ENCODE data around the gene PIP4K2B. TPM values are rescaled to one million over a fixed set of nuclear protein-coding genes. Genes with fewer than 3 reads are reported as not detected.
A peak's percentile ranks its signal among the peaks of the same experiment; 100 is the strongest.

PIP4K2B gene
- total RNA-seq, 2 experiments from 2014 or later, result 33.0 to 38.6 TPM

DNA sequence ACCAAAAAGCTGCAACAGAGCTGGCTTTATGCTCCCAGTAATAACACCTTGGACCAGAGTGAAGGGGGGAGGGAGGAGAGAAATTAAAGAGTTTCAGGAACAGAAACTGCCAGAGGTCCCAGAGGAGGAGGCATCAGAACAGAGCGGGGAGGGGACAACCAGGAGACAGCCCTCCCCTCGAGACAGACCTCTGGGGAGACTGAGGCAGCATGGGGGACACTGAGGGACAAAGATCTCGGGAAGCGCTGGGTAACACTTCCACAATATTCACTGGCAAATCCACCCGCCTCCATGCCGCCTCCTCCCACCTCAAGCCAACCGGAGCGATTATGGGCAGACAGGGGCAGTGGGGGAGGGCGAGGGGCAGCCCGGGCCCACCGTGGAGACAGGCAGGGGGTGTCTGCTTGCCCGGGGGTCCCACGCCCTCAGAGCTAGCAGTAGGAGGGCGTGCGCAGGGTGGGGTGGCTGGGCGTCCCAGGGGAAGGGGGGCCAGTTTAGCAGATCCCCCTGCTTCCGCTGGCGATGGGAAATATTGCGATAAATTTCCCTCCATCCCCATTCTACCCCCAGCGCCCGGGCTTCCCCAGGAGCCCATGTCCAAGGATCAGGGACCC lies 52.4 kb downstream of the PIP4K2B start:
- TF ChIP-seq, protein P1, sequence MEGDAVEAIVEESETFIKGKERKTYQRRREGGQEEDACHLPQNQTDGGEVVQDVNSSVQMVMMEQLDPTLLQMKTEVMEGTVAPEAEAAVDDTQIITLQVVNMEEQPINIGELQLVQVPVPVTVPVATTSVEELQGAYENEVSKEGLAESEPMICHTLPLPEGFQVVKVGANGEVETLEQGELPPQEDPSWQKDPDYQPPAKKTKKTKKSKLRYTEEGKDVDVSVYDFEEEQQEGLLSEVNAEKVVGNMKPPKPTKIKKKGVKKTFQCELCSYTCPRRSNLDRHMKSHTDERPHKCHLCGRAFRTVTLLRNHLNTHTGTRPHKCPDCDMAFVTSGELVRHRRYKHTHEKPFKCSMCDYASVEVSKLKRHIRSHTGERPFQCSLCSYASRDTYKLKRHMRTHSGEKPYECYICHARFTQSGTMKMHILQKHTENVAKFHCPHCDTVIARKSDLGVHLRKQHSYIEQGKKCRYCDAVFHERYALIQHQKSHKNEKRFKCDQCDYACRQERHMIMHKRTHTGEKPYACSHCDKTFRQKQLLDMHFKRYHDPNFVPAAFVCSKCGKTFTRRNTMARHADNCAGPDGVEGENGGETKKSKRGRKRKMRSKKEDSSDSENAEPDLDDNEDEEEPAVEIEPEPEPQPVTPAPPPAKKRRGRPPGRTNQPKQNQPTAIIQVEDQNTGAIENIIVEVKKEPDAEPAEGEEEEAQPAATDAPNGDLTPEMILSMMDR (conservative IDR thresholded peaks at IDR 0.05; ENCODE audit: low read length), result no peak
- no peak for TF ChIP-seq EZH2phosphoT487 (IDR thresholded peaks at IDR 0.05; ENCODE audit: borderline replicate concordance, low read depth, low read length)
- no peaks in the 10 kb centered on the region for H3K9me2 ChIP-seq (ENCODE audit: insufficient read depth, low read length)
- POLR2A ChIA-PET, result interaction anchor here (0.7 kb wide), 1 partner anchor 164 kb away, joined by 3 read pairs; no protein-coding TSS in a partner anchor
- no peaks in the 10 kb centered on the region for H3K9me3 ChIP-seq (ENCODE audit: low read length)
- peaks cover 71% of the 10 kb centered on the region for H3K4me1 ChIP-seq (ENCODE audit: insufficient read depth, low read length, poor library complexity, severe bottlenecking)
- CTCF ChIA-PET (ENCODE audit: unreplicated experiment), result no interaction called here
- peak overlapping the region; percentile 84 for H3K27ac ChIP-seq (ENCODE audit: low read depth, low read length, poor library complexity, severe bottlenecking)
- H3K79me2 ChIP-seq (ENCODE audit: insufficient read depth, low read depth, low read length), result peaks cover 54% of the 10 kb centered on the region
- DNase-seq (ENCODE audit: low spot score), result peak; percentile 64
- BruUV-seq (replicated peaks), result no TSS peak
- H3K4me2 ChIP-seq (ENCODE audit: low read length), result peak overlapping the region; percentile 80
- H2AFZ ChIP-seq (ENCODE audit: low read length), result peak overlapping the region; percentile 10; the same call in 1 of the 2 replicates
- H3K36me3 ChIP-seq (ENCODE audit: insufficient read depth, low read length), result peaks cover 6% of the 10 kb centered on the region; the same call in 1 of the 2 replicates
- intact Hi-C loops (cut with micrococcal nuclease; ENCODE audit: unreplicated experiment), result loop anchor here (1.0 to 2.0 kb wide), 2 partner anchors 17 to 44 kb away; partner anchors contain the start of gene CISD3
- peak overlapping the region; percentile 79 for H3K4me3 ChIP-seq (ENCODE audit: low read depth, low read length, poor library complexity, severe bottlenecking)
- H4K20me1 ChIP-seq (ENCODE audit: insufficient read depth, low read length), result no peaks in the 10 kb centered on the region

DNA sequence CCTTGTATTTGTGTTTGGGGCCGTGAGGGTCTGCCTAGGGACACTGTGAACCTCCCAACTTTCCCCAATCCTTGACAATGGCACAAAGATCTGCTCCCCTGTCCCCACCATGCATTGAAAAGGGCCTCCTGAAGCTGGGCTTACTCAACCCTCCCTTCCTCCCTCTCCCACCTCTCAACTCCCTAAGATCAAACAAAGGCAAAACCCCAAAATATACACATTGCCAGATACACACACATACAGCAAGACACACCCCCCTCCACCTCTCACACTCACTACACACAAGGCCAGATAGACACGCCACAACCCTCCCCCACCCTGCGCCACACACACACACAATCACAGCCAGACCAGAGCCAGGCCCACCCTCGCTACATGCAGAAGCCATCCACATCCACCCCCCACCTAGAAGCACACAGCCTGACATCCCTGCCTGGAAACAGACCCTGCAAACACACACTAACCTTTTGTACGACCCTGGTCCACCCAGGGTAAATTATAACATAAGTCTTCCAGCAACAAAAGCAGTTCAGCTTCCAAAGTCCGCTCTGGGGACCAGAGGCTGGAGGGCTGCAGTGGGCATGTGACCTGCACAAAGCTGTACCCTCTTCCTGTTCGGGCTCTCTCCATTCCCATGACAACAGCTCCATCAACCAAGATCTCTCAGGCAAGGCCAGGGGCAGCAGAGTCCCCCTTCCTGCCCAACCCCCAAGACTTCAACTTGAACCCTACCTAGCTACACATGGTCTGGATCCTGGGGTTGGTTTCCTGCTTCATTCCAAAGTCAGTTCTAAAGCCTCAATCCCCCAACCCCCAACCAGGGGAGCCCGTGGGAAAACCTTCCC lies 53.1 kb downstream of the PIP4K2B start:
- Histone ChIP-seq H3K9me2 (ENCODE audit: insufficient read depth, low read length) (no peaks in the 10 kb centered on the region), H4K20me1 (ENCODE audit: insufficient read depth, low read length) (no peaks in the 10 kb centered on the region), H3K4me1 (ENCODE audit: insufficient read depth, low read length, poor library complexity, severe bottlenecking) (peaks cover 77% of the 10 kb centered on the region), H3K79me2 (ENCODE audit: insufficient read depth, low read depth, low read length) (peaks cover 61% of the 10 kb centered on the region), H3K9me3 (ENCODE audit: low read length) (no peaks in the 10 kb centered on the region), H3K4me2 (ENCODE audit: low read length) (peak overlapping the region; percentile 80), H3K36me3 (ENCODE audit: insufficient read depth, low read length) (peaks cover 13% of the 10 kb centered on the region; the same call in 1 of the 2 replicates), H3K4me3 (ENCODE audit: low read depth, low read length, poor library complexity, severe bottlenecking) (peak overlapping the region; percentile 79), H3K27ac (ENCODE audit: low read depth, low read length, poor library complexity, severe bottlenecking) (peak overlapping the region; percentile 84), H2AFZ (ENCODE audit: low read length) (no peak overlapping the region; the same call in 1 of the 2 replicates)
- TF ChIP-seq EZH2phosphoT487 (IDR thresholded peaks at IDR 0.05; ENCODE audit: borderline replicate concordance, low read depth, low read length), result no peak
- TF ChIP-seq, protein P1 (conservative IDR thresholded peaks at IDR 0.05; ENCODE audit: low read length), result no peak
- peak; percentile 58 for DNase-seq (ENCODE audit: low spot score)
- intact Hi-C loops (cut with micrococcal nuclease; ENCODE audit: unreplicated experiment), result loop anchor here (2.0 kb wide), 1 partner anchor 43 kb away; no protein-coding TSS in a partner anchor
- ChIA-PET CTCF (ENCODE audit: unreplicated experiment) (no interaction called here), POLR2A (interaction anchor here (0.7 to 1.2 kb wide), 3 partner anchors 15 to 165 kb away, joined by 3 to 4 read pairs (median 3); no protein-coding TSS in a partner anchor)
- TSS peak; percentile 61 for BruUV-seq (replicated peaks)

Data from OCI-LY7 (cell line).